NCI-H2029 treated with DMSO at 0.1 percent for 48 hours (cell line): ENCODE data around the gene MCU.
"Not testable (repeated sequence)": the region's sequence is repeated elsewhere in the genome, so short reads cannot be mapped to it uniquely, and the experiment has no call there.

Experiments used
- DNase-seq: peaks from one replicate; lab custom pipeline; 2025; lab: John Stamatoyannopoulos, UW

Gene MCU, protein sequence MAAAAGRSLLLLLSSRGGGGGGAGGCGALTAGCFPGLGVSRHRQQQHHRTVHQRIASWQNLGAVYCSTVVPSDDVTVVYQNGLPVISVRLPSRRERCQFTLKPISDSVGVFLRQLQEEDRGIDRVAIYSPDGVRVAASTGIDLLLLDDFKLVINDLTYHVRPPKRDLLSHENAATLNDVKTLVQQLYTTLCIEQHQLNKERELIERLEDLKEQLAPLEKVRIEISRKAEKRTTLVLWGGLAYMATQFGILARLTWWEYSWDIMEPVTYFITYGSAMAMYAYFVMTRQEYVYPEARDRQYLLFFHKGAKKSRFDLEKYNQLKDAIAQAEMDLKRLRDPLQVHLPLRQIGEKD

DNA sequence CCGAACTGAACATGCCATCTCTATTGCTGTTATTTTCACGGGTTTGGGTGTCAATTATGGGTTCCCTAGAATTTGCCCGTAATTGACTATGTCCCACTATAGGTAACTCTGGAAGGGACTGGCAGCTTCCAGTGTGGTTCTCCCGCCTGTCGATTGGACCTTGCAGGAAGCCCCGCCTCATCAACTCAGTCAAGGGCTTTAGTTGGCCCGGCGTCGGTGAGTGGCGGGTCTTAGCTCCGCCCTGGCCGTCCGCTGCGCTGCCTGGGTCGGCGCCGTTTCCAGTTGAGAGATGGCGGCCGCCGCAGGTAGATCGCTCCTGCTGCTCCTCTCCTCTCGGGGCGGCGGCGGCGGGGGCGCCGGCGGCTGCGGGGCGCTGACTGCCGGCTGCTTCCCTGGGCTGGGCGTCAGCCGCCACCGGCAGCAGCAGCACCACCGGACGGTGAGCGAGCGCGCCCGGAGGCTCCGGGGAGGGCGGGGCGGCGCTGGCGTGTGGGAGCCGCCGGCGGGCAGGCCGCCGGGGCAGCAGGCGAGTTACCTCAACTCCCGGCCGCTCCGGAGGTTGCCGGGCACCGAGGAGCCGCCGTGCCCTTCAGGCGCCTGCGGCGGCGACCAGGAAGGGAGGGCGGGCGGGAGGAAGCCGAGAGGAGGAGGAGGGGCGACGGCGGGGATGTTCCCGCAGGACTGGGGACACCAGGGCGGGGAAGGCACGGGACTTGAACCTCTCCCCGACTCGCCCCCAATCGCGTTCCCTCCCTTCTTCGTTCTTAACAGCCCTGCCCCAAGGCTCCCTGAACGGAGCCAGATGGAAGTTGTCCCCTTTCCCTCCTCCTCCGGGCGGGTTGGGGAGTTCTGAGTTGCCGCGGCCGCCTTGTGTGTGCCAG is at the start of gene MCU:
MCU (plus strand) TSS at position 281 of the 881 bp plus-strand sequence; CDS start at position 290, 9 bp downstream.
- DNase-seq = no peak

DNA sequence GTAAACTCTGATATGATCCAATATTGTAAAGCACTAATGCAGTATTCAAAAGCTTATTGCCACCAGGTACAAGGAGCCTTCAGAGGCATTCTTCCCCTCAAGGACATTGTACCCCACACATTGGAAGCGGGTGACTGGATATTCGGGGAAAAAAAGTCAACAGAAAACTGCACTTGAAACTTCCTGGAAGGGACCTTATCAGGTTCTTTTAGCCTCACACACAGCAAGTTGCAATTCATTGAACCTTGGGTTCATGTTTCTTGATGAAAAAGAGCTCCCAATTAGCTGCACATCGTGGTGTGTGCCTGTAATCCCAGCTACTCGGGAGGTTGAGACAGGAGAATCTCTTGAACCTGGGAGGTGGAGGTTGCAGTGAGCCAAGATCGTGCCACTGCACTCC is 49.6 kb upstream of the MCU start:
- DNase-seq = no peak

DNA sequence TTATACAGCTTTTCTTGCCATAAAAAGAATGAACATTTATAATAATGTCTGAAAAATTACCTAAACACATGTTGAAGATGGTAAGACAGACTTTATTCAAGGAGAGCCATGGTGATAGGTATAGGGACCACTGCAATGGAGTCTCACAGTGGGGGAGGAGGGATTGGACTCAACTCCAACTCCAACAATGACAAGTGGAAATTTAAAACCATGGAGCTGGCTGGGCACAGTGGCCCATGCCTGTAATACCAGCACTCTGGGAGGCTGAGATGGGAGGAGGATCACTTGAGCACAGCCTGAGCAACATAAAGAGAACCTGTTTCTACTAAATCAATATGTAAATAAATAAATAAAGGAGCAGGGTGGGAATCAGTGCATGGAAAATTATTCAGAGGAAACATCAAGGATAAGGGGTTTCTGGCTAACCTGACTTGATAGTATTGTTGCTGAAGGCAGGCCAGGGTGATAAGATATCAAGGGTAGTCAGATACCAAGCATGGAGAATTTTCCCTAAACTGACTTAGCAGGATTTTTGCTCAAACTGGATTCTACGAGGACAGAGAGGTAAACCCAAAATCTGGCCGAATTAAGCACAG is 46.6 kb upstream of the MCU start:
- peak; percentile 13 for DNase-seq

DNA sequence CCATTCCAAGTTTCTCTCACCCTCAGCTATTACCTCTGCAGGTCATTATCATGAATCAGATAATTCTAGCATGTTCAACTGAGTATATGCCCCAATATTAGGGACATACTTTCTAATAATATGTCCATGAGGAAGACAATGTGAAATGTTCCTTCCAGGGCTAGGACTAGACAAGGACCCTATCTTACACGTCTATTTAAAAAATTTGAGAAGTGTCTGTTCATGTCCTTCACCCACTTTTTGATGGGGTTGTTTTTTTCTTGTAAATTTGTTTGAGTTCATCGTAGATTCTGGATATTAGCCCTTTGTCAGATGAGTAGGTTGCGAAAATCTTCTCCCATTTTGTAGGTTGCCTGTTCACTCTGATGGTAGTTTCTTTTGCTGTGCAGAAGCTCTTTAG is 45.0 kb upstream of the MCU start:
- not testable (repeated sequence) for DNase-seq

DNA sequence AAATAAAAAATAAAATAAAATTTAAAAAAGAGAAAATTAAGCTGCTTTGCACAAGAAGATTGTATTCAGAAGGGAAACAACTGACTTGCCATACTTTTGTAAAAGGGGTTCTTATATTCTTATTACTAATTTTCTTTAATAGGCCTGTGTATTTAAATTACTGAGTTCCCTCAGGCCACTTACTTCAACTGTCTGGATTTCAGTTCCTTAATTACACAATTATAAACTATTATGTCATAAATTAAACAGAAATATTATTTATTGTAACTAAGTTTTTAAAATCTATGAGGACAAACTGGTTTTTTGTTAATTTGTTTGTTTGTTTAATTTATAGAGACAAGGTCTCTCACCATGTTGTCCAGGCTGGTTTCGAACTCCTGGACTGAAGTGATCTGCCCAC is 43.6 kb upstream of the MCU start:
- DNase-seq = no peak

DNA sequence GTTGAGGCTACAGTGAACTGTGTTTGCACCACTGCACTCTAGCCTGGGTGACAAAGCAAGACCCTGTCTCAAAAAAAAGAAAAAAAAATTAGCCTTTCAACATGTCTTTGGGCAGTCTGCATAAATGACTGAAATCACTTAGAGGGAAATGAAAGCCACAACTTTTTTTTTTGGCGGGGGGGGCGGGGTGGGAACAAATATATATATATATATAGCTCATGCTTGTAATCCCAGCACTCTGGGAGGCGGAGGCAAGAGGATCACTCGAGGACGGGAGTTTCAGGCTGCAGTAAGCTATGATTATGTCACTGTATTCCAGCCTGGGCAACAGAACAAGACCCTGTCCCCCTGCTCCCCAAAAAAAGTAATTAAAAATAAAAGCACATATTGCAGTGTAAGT is 42.7 kb upstream of the MCU start:
- DNase-seq = no peak

DNA sequence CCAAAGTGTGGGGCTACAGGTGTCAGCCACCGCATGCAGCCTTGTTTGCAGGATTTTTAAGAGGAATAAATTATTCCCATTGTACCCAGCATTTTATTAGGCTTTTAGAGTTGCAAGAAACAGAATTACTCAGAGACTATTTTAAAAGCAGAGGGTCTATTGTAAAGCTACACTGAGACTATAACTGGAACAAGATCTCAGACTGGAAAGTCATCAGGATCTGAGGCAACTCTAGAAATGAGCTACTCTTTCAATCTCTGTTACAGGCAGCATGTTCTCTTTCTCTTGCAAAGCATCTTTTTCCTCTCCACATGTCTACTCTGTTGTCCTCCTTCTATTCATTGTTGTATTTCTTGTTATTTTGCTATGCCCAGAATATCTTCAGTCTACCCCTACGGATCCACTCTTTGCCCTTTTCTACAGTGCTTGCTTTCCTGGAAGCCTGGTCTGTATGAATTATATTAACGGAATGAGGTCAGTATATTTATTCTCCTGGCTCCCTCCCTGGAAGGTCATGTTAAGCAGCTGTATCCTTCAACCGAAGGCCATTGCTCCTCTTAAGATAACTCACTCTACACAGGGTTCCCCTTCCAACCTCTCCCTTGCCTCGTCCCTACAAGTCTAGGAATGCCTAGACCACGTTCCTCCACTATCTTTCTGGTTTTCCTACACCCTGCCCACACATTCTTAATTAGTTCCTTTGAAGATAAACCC is 38.4 kb upstream of the MCU start:
- no peak for DNase-seq

DNA sequence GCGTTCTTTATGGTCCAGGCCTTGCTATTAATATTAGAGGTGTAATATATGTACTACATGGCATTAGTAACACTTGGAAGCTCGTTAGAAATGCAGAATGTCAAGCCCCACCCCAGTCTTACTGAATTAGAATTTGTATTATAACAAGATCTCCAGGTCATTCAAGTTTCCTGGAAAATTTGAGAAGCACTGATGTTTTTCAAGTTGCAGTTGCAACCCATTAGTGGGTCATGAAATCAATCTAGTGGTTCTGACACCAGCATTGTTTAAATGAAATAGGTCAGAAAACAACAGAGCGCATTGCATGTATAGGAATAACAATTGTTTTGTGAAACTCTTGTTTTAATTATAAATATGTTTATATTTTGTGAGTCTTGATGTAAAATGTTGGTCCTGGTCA is 37.2 kb upstream of the MCU start:
- DNase-seq = no peak

DNA sequence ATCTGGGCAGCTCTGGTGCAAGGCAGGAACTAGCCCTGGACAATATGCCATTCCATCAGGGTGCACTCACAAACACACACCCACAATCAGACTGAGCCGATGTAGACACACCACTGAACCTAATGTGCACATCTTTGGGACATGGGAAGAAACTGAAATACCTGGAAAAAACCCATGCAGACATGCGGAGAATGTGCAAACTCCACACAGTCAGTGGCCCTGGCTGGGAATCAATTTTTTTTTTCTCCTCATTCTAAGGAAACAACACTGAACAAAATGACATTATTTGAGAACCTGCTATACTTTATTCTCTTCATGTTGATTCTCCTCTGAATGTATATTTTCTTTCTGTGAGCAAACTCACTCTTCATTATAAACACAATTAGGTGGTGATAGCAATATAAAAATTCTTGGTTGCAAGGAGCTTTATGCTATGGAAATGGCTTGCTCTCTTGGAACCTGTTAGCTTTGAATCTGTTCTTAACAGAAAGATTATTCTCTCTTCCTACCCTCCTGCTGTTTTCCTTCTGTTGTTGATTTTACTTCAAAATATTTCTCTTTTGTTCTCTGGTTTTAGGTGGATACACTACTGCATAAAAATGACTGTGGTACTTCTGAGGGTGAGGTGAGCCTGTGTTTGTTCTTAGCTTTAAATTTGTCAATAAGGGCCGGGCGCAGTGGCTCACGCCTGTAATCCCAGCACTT is 33.1 kb upstream of the MCU start:
- DNase-seq = no peak

DNA sequence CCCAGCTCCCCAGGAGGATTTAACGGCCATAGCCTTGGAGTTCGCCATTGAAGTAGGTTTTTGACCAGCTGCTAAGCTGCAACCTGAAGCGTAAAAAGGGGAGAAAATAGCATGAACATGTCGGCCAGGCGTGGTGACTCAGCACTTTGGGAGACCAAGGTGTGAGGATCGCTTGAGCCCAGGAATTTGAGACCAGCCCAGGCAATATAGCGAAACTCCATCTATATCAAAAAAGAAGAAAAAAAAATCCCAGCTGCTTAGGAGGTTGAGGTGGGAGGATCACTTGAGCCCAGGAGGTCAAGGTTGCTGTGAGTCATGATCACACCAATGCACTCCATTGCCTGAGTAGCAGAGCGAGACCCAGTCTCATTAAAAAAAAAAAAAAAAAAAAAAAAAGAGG is 32.2 kb upstream of the MCU start:
- no peak for DNase-seq

DNA sequence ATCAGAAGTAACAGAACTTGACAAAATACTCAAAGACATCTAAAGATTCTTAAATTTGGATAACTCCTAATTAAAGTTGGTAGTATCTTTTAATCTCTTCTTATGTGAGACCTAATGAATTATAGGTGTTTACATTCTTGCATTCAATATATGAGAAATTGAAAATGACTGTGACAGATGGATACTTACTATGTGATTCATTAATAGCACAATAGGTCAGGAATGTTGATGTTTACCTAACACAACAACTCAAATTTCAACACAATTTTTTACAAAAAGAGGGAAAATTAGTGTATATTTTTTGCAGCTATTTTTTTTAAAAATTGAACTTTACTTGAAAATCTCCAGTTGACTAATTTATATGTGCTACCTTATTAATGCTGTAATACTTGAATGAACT is 31.7 kb upstream of the MCU start:
- DNase-seq = no peak

DNA sequence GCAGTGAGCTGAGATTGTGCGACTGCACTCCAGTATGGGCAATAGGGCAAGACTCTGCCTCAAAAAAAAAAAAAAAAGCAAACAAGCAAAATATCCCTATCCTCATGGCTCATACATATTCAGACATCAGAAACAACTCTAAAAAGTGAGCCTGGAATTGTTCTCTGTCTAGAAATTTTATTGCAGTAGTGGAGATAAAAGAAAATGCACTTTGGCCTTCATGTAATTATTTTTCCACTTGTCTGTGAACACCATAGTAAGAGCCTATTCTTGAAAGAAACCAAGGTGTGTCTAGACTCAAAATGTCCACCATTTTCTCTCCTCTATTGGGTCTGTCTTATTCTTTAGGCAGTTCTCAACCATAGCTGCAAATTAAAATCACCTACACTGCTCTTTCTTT is 30.5 kb upstream of the MCU start:
- DNase-seq = no peak

DNA sequence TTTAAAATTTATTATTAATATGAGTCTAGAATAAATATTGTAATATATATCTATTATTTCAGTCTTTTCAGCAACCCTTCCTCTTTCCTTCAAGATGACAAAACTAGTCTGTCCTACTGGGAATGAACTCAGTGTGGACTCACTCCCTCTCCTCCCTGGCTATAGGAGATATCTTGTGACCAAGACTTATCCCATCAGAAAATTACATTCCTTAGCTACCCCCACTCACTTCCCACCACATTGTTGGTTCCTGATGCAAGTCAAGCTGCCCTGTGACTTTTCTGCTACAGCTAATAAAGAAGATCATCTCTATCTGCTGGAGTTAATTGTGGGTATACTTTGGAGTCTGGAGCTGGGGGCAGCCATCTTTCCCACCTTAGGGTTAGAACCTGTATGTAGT is 28.0 kb upstream of the MCU start:
- no peak for DNase-seq

DNA sequence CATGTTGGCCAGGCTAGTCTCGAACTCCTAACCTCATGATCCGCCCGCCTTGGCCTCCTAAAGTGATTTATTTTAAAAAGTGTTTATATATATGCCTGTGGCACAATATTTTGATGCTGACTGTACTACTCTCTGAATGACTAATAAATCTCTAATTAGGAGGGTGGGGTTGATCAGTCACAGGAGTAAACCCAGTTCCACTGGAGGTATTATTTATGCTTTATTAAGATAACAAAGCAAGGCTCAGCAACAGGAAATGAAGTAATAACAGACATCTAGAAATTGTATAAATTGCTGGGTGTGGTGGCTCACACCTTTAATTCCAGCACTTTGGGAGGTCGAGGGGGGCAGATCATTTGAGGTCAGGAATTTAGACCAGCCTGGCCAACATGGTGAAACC is 26.0 kb upstream of the MCU start:
- no peak for DNase-seq

DNA sequence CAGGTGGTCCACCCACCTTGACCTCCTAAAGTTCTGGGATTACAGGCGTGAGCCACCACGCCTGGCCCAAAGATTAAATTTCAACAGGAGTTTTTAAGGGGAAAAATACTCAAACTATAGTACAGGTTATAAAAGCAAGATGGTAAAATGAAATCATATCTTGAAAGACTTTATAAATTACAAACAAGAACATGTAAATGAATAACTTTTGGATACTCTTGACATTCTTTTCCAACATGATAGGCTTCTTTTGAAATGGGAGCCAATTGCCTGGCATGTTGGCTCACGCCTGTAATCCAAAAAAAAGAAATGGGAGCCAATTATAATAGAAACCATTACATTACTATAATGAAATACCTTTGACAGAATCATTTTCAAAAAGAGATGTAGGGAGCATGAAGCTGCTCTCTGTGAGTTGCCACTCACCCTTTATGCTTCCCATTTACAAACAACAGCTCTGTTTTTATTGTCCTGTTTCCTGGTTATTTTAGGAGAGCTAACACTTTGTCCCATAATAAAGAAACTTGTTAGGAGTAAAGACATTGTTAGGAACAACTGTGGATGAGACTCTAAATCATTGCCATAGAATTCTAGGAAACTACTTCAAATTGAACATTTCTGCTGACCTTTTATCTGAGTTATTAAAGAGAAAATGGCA is 24.6 kb upstream of the MCU start:
- DNase-seq = no peak

DNA sequence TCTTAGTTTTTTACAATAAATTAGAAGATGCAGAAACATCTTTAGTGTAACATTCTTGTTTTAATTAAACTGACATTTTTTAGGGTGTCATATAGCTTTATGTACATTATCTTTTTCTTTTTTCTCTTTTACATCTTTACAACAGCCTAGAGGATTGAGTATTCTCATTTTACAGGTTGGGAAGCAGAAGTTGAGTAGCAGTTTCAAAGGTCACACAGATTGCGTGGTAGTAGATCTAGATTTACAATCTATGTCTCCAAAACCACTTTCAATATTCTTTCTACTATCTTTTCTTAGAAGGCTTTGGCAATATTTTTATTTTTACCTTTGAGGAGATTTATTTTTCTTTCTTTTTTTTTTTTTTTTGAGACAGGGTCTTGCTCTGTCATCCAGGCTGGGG is 18.7 kb upstream of the MCU start:
- DNase-seq = no peak

DNA sequence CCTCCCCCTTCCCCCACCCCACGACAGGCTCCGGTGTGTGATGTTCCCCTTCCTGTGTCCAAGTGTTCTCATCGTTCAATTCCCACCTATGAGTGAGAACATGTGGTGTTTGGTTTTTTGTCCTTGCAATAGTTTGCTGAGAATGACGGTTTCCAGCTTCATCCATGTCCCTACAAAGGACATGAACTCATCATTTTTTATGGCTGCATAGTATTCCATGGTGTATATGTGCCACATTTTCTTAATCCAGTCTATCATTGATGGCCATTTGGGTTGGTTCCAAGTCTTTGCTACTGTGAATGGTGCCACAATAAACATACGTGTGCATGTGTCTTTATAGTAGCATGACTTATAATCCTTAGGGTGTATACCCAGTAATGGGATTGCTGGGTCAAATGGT is 17.8 kb upstream of the MCU start:
- DNase-seq = not testable (repeated sequence)

DNA sequence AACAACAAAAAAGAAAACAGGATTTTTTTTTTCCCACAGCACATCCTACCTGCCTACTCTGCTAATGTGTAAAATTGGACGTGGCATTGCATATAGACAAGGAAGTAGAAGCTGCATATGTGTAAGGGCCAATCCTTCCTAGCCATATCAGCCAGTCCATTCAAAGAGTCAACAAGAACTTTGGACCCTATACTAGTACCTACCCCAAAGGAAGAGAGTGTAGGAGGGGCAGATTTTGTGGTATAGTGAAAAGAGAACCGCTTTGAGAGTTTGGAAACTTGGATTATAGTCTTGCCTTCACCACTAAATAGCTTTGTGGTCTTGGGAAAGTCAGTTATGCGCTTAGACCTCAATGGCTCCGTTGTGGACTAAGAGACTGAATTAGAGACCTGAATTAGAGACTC is 12.1 kb upstream of the MCU start:
- DNase-seq = no peak

DNA sequence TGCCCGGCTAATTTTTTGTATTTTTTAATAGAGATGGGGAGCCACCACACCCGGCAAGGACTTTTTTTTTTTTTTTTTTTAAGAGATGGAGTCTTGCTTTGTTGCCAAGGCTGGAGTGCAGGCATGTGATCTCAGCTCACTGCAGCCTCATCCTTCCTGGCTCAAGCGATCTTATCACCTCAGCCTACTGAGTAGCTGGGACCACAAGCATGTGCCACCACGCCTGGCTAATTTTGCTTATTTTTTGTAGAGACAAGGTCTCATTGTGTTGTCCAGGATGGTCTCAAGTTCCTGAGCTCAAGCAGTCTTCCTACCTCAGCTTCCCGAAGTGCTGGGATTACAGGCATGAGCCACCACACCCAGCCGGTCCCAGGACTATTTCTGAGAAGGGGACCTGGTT is 9.3 kb upstream of the MCU start:
- DNase-seq = no peak

DNA sequence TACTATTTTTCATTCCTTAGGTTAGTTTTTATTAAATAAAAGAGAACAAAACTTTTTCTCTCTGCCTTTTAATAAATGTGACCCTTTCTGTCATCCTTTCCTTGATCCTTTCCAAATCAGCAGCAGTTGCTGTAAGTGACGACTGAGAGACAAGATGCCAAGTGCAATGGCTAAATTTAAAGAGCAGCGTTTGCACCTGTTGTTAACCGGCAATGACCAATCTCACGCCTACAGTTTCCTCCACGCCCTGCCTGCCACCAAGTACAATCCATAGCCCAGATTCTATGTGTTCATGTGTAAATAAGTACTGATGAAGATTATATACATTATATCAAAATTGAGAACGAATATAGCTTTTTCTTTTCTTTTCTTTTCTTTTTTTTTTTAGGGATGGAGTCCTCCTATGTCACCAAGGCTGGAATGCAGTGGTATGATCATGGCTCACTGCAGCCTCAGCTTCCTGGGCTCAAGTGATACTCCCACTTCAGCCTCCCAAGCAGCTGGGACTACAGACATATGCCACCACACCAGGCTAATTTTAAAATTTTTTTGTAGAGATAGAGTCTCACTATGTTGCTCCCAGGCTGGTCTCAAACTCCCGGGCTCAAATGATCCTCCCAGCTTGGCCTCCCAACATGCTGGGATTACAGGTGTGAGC is 6.5 kb upstream of the MCU start:
- DNase-seq = no peak

DNA sequence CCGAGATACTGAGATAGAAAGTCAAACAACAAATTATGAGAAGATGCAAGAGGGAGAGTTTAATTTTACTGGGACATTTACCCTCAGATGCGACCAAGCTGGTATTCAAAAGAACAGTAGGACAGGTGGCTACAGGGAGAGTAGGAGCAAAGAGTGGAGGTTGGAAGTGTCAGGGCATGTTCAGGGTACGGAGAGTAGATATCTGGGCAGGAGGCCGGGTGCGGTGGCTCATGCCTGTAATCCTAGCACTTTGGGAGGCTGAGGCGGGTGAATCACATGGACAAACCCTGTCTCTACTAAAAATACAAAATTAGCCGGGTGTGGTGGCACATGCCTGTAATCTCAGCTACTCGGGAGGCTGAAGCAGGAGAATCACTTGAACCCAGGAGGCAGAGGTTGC is 5.5 kb upstream of the MCU start:
- DNase-seq = not testable (repeated sequence)
